Measurements from ENCODE around the gene ASRGL1.
"Not testable (repeated sequence)": the region's sequence is repeated elsewhere in the genome, so short reads cannot be mapped to it uniquely, and the experiment has no call there.

ASRGL1 gene

DNA sequence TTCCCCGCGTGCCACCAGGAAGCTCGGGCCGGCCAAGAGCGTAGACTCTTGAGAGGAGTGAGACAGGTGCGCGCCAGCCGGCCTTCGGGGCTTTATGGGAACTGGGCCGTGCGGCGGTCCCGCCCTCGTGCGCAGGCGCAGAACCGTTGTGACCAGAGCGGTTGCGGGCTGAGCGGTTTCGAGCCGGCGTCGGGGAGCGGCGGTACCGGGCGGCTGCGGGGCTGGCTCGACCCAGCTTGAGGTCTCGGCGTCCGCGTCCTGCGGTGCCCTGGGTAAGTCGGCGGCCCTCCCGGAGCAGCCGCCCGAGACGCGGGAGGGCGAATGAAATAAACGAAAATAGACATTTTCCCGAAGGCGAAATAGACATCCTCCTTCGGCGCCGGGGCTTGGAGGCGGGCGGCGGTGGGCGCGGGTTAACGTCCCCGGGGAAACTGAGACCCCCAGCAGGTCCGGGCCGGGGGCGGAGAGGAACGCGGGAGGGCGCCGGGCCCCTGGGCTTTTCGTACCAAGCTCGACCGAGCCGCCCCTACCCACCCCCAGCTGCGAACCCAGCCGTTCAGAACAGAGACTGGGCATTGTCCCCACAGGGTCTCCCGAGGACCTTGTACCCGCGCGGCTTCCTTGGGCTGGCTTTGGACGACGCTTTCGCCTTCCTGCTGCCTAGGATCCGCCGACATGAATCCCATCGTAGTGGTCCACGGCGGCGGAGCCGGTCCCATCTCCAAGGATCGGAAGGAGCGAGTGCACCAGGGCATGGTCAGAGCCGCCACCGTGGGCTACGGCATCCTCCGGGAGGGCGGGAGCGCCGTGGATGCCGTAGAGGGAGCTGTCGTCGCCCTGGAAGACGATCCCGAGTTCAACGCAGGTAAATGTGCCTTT, at the start of gene ASRGL1:
Gene ASRGL1 (plus strand): TSS at position 146 of the 879 bp plus-strand sequence. CDS start 530 bp downstream, at position 676.
- peak; percentile 64 for DNase-seq

DNA sequence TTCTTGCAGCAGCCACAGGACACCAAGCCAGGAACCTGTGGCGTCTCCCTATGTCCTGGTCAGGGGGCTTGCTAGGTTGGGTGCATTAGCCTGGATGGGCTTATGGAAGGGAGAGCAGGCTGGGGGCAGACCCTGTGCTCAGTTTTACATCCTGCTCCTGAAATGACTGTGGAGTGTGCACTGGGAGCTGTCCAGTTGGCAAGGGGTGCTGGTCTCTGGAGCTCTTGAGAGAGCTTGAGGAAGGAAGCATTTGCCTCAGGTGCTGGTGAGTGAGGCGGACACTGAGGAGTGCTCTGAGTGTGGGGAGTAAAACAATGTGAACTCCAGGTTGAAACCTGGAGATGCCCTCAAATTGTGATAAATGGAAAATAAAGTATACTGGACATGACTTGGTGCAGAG, 41.7 kb upstream of the ASRGL1 start:
- DNase-seq: no peak

DNA sequence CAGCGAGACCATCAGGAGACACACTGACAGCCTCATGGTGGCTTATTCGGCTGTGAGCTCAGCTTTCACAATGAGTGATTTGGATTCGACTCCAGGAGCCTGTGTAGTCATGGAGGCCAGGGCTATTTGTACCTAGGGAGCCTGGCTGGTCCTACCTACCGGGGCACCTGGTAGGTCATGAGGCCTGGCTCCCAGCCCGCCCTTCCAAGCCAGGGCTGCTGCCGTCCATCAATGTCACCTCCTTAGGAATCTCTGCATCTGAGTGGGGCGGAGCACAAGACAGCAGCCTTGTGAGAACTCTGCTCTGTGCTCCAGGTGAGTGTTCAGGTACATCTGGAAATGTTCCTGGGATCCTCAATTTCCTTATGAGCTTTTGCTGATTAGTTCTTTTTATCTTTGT, 38.3 kb upstream of the ASRGL1 start, which contains the start of gene SCGB1D4:
Gene SCGB1D4 (minus strand): TSS at position 101 of the 400 bp plus-strand sequence. CDS start 65 bp downstream, at position 36.
- DNase-seq: no peak

DNA sequence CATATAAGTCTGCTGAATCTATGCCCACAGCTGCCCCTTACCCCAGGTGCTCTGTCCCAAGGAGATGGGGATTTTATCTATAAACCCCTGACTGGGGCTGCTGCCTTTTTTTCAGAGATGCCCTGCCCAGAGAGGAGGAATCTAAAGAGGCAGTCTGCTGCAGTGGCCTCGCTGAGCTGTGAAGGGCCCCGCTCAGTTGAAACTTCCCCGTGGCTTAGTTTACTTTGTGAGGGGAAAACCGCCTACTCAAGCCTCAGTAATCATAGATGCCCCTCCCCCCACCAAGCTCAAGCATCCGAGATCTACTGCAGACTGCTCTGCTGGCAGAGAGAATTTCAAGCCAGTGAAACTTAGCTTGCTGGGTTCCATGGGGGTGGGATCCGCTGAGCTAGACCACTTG, 31.0 kb upstream of the ASRGL1 start:
- no peak for DNase-seq

DNA sequence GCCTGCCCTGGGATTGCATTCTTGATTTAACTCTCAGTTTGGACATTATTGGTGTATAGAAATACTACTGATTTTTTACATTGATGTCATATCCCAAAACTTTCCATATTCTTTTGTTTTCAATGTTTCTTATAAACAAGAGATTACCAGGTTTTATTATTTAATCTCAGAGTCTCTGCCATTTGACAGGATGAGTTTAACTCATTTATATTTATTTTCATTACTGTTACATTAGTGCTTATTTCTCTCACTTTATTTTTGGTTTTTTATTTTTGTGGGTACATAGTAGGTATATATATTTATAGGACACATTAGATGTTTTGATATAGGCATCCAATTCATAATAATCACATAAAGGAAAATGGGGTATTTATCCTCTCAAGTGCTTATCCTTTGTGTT, 29.3 kb upstream of the ASRGL1 start:
- no peak for DNase-seq

DNA sequence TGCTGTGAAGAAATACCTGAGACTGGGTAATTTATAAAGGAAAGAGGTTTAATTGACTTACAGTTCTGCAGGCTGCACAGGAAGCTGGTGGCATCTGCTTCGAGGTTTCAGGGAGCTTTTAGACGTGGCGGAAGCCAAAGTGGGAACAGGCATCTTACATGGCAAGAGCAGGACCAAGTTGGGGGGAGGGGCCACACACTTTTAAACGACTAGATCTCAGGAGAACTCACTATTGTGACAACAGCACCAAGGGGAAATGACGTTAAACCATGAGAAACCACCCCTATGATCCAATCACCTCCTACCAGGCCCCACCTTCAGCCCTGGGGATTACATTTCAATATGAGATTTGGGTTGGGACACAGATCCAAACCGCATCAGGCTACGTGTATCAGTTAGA, 27.3 kb upstream of the ASRGL1 start:
- no peak for DNase-seq

DNA sequence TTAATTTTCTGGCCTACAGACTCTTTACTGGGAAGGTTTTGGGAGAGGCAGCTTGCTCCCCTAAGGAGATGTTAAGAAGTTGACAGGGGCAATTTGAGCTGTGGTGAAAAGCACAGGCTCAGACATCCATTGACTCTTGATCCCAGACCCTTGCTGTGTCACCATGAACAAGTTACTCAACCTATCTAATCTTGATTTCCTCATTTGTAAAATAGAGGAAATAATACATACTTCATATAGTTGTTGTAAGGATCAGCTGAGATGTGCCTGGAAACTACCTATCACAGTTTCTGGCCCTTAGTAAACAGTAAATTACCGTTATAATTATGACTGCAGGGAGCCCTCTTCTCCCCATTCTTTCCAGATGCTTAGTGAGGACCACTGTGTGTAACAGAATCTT, 21.8 kb upstream of the ASRGL1 start:
- no peak for DNase-seq

DNA sequence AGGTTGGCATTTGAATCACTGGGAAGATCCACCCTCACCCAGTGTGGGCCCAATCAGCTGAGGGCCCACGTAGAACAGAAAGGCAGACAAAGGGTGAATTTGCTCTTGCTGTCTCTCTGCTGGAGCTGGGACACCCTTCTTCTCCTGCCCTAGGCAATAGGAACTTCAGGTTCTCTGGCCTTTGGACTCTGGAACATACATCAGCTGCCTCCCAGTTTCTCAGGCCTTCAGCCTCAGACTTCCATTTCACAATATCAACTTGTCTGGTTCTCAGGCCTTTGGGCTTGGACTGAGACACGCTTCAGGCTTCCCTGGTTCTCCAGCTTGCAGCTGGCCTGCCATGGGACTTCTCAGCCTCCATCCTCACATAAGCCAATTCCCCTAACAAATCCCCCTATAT, 14.7 kb upstream of the ASRGL1 start:
- DNase-seq: no peak

DNA sequence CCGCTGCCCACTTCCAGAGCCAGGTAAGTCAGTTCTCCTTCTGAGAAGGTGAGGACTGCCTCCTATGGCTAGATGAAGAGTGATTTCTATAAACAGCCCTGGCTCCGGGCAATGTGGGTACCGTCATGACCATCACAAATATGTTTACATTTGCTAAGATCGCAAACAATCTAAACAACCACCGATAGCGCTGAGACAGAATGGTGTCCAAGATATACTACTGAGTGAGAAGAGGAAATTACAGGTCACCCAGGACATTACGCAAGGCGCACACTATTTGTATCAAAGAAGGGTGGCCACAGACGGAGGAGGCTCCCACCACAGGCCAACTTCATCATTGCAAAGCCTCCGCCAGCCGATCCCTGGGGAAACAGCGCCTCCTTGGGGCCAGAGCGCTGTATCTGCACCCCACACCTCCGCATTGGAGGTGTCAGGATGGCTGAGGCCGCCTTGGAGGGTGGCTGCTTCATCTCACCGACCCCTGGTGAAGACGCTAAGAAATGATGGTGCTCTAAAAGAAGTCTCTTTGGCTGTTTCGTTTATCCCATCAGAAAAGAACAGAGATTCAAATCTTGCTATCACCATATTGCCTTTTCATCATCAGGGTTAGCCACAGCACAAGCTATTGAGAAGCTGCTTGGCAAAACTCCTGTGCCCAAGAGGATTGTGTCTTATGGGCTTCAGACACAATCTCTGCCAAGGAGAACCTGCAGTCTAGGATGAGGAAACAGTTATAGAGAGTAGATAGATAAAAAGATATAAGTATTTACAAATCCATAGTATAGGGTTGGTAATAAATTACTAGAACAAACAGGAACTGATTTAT, 12.3 kb upstream of the ASRGL1 start:
- peak; percentile 2 for DNase-seq

DNA sequence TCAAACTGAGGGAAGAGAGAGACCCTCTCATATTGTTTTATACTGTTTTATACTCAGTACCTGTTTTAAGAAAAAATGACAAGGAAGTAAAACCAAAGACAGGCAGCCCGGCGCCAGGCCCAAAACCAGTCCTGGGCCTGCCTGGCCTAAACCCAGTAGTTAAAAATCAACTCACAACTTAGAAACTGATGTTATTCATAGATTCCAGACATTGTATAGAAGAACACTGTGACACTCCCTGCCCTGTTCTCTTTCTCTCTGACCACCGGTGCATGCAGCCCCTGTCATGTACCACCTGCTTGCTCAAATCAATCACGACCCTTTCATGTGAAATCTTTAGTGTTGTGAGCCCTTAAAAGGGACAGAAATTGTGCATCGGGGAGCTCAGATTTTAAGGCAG, 11.5 kb upstream of the ASRGL1 start:
- DNase-seq: not testable (repeated sequence)

DNA sequence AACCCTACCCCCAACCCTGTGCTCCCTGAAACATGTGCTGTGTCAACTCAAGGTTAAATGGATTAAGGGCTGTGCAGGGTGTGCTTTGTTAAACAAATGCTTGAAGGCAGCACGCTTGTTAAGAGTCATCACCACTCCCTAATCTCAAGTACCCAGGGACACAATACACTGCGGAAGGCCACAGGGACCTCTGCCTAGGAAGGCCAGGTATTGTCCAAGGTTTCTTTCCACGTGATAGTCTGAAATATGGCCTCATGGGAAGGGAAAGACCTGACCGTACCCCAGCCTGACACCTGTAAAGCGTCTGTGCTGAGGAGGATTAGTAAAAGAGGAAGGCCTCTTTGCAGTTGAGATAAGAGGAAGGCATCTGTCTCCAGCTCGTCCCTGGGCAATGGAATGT, 10.5 kb upstream of the ASRGL1 start:
- not testable (repeated sequence) for DNase-seq

DNA sequence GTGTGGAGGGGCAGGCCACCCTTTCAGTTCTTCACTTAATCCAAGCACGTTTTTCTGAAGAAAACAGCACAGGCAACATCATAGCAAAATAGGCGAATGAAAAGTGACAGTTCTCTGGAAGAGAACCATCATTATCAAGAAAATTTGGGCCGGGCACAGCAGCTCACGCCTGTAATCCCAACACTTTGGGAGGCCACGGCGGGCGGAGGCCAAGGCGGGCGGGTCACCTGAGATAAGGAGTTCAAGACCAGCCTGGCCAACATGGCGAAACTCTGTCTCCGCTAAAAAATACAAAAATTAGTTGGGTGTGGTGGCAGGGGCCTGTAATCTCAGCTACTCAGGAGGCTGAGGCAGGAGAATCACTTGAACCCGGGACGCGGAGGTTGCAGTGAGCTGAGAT, 9.7 kb upstream of the ASRGL1 start:
- not testable (repeated sequence) for DNase-seq

DNA sequence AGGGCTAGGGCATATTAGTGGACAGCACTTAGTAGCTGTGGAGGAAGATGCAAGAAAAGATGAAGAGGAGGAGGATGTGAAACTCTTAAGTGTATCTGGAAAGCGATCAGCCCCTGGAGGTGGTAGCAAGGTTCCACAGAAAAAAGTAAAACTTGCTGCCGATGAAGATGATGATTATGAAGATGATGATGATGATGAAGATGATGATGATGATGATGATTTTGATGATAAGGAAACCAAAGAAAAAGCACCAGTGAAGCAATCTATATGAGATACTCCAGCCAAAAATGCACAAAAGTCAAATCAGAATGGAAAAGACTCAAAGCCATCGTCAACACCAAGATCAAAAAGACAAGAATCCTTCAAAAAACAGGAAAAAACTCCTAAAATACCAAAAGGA, 6.0 kb upstream of the ASRGL1 start:
- not testable (repeated sequence) for DNase-seq

DNA sequence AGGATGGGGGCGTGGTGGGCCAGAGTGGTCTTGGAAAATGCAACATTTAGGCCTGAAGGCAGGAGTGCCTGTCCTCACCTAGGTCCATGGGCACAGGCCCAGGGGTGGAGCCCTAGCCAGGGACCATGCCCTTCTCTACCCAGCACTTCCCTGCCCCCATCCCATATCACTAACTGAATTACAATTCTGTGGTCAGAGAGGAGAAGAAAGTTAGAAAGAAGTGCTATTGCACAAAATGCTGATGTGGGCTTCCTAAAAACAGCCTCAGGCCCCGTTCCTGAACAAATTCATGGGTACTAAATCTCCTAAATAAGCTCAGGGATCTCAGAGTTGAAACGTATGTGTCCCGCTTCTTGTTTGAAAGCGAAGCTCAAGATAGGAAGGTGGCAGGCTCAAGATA, 3.5 kb upstream of the ASRGL1 start:
- no peak for DNase-seq

DNA sequence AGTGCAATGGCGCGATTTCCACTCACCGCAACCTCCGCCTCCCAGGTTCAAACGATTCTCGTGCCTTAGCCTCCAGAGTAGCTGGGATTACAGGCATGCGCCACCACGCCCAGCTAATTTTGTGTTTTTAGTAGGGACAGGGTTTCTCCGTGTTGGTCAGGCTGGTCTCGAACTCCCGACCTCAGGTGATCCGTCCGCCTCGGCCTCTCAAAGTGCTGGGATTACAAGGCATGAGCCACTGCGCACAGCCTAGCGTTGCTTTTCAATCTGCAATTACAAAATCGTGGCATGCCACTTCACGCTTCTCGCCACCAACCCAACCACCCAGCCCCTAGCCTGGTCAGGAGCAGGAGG, 322 bp upstream of the ASRGL1 start:
- DNase-seq: not testable (repeated sequence)

DNA sequence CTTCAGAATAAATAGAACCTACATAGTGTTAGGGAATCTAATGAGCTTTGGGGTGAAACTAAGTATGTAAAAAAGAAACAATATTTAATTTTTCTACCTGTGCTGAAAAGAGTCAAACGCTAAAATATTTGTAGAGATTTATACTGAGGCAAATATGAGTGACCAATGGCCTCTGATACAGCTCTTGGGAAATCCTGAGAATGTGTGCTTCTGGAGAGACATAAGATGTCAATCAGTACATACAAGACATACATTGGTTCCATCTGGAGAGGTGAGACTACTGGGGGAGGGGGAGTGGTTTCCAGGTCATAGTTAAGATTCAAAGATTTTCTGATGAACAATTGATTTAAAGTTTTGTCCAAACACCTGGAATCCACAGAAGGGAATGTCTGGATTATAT, 970 bp downstream of the ASRGL1 start:
- no peak for DNase-seq

DNA sequence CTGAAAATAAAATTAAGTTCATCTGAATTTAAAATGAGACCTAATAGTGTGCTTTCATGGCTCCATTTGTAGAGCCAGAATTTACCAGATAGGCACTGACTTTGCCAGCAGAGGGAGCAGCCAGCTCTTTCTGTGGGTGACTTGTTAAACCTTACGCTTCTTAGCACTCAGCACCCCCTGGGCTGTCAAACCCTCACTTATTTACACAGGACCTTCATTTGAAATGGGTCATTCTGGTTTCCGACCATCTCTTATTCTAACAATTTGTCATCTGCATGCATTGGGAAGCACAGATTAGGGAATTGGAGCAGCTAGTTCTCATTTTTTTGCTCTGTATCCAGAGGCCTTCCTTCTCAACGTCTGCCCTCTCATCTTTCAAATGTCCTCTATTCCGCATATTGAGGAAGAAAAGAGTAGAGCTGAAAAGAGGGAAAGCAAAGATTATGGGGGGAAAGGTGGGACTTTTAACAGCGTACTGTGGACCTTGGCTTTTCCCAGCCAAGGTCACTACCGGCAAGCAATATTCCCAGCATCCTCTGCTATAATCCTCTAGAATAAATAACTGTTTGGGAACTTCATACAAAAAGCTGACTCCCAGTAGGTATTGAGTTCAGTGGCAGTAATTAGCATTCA, 3.1 kb downstream of the ASRGL1 start:
- peak; percentile 24 for DNase-seq

DNA sequence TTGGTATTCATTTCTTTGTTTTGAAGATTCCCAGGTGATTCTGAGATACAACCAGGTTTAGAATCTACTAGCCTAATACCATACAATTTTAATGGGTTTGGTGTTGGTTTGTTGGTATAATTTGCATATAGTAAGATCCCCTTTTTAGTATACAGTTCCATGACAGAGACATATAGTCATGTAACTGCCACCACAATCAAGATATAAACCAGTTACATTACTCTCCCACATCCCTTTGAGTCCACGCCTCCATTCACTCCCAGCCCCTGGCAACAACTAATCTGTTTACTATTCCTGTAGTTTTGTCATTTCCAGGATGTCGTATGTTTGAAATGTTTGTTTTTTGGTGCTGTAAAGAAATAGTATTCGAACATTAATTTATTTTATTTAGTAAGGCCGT, 4.3 kb downstream of the ASRGL1 start:
- DNase-seq: no peak

DNA sequence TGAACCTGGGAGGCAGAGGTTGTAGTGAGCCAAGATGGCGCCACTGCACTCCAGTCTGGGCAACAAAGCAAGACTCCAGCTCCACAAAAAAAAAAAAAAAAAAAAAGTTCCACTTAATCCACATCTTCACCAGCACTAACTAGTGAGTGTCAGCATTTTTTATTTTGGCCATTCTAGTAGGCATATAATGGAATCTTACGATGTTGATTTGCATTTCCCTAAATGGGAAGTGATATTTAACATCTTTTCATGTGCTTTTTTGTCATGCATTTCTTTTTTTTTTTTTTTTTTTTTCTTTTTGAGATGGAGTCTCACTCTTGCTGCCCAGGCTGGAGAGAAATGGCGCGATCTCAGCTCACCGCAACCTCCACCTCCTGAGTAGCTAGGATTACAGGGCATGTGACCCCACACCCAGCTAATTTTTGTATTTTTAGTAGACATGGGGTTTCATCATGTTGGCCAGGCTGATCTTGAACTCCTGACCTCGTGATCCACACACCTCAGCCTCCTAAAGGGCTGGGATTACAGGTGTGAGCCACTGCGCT, 6.5 kb downstream of the ASRGL1 start:
- not testable (repeated sequence) for DNase-seq

DNA sequence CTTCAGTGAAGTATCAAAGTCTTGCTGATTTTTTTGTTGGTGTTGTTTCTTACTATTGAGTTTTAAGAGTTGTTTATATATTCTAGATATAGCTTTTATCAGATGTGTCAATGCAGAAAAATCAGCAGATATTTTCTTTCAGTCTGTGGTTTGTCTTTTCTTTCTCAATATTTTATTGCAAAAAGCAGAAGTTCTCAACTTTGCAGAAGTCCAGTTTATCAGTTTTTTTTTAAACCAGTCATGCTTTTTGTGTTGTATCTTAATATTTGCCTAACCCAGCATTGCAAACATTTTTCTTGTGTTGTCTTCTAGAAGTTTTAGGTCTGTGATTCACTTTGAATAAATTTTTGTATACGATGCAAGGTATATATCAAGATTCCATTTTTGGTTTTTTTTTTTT, 7.0 kb downstream of the ASRGL1 start:
- DNase-seq: no peak

DNA sequence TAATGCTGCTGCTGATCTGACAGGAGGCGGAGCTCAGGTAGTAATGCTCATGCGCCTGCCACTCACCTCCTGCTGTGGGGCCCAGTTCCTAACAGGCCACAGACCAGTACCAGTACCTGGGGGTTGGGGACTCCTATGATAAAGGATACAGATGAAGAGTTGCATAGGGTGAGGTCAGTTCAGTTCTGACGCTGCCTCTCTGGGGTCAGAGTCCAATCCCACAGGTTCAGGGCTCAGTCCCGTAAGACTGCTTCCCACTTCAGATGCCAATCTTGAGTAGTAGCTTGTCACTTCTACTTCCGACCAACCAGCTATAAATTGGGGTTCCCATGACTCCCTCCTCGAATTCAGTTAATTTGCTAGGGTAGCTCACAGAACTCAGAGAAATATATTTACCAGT, 8.6 kb downstream of the ASRGL1 start:
- DNase-seq: no peak

DNA sequence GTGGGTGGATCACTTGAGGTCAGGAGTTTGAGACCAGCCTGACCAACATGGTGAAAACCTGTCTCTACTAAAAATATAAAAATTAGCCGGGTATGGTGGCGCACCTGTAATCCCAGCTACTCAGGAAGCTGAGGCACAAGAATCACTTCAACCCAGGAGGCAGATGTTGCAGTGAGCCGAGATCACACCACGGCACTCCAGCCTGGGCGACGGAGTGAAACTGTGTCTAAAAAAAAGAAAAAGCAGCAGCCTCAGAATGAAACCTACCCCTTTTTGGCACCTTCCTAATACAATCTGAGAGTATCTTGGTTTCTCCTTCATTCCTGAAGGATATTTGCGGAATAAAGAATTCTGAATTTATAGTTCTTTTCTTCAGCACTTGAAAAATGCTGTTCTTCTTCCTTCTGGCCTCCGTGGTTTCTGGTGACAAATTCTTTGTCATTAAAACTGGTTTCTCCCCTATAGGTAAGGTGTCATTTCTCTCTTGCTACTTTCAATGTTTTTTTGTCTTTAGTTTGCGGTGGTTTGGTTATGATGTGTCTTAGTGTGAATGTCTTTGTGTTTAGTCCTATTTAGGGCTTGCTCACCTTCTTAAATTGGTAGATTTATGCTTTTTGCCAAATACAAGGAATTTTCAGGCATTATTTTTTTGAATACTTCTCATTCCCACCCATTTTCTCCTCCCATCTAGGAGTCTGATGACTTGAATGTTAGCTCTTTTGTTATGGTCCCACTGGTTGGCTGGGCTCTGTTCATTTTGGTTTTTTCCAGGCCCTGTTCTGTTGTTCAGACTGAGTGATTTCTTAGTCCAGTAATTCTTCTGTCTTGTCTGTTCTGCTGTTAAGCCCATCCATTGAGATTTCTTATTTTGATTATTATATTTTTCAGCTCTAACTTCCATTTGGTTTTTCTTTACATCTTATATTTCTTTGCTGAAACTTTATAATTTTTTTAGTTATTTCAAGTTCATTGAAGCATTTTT, 15.4 kb downstream of the ASRGL1 start:
- no peak for DNase-seq
